Parathyroid adenoma (tissue), 2 donors: ENCODE data around the gene FAM3B.
"Not testable (repeated sequence)": the region's sequence is repeated elsewhere in the genome, so short reads cannot be mapped to it uniquely, and the experiment has no call there.

Experiments used
- H2AFZ ChIP-seq: fragments of 300-600 bp; sonication (generic); one replicate; pipeline ENCODE4 v1.7.0; 2017; ENCODE audit warnings: antibody characterized with exemption, mild to moderate bottlenecking
- H3K27ac ChIP-seq: fragments of 300-600 bp; sonication (generic); one replicate; pipeline ENCODE4 v1.7.0; 2017
- H3K27me3 ChIP-seq: fragments of 300-600 bp; sonication (generic); one replicate; pipeline ENCODE4 v1.7.0; 2017; ENCODE audit warnings: low read length; ENCODE audit not compliant: control insufficient read depth, insufficient read depth
- H3K36me3 ChIP-seq: fragments of 300-600 bp; sonication (generic); one replicate; pipeline ENCODE4 v1.7.0; 2017; ENCODE audit warnings: low read length; ENCODE audit not compliant: control insufficient read depth, insufficient read depth
- H3K4me1 ChIP-seq: fragments of 300-600 bp; sonication (generic); one replicate; pipeline ENCODE4 v1.7.0; 2017; ENCODE audit warnings: control low read depth
- H3K4me2 ChIP-seq: fragments of 300-600 bp; sonication (generic); one replicate; pipeline ENCODE4 v1.7.0; 2017; ENCODE audit warnings: low read length
- H3K4me3 ChIP-seq: fragments of 300-600 bp; sonication (generic); one replicate; pipeline ENCODE4 v1.7.0; 2017; ENCODE audit warnings: low read depth, low read length
- H3K79me2 ChIP-seq: fragments of 300-600 bp; sonication (generic); one replicate; pipeline ENCODE4 v1.7.0; 2017; ENCODE audit warnings: control low read depth
- H3K9ac ChIP-seq: fragments of 300-600 bp; sonication (generic); one replicate; pipeline ENCODE4 v1.7.0; 2017; ENCODE audit warnings: mild to moderate bottlenecking
- H3K9me3 ChIP-seq: fragments of 300-600 bp; sonication (generic); one replicate; pipeline ENCODE4 v1.7.0; 2017; ENCODE audit warnings: low read length; ENCODE audit not compliant: control insufficient read depth
- CTCF ChIP-seq: fragments of 300-600 bp; sonication (generic); IDR thresholded peaks from one replicate; pipeline ENCODE4 v1.7.0; 2017; ENCODE audit warnings: antibody characterized with exemption, mild to moderate bottlenecking
- donor health status: primary hyperparathyroidism.

Gene FAM3B

GRCh38 chr21:41304068-41304720 lies 12.4 kb upstream of the FAM3B start:
- Histone ChIP-seq H3K9ac (no peak overlapping the region), H3K9me3 (no peaks in the 10 kb centered on the region), H3K27ac (no peak overlapping the region), H3K4me1 (no peaks in the 10 kb centered on the region), H2AFZ (no peak overlapping the region), H3K36me3 (no peaks in the 10 kb centered on the region), H3K4me3 (no peak overlapping the region), H3K79me2 (no peaks in the 10 kb centered on the region), H3K27me3 (no peaks in the 10 kb centered on the region), H3K4me2 (no peak overlapping the region)
- no peak for TF ChIP-seq CTCF

- Histone ChIP-seq H3K9ac (no peak overlapping the region), H3K9me3 (no peaks in the 10 kb centered on the region), H3K4me1 (no peaks in the 10 kb centered on the region), H3K27me3 (no peaks in the 10 kb centered on the region), H3K4me3 (no peak overlapping the region), H3K27ac (no peak overlapping the region), H3K4me2 (no peak overlapping the region), H3K36me3 (no peaks in the 10 kb centered on the region), H2AFZ (no peak overlapping the region), H3K79me2 (no peaks in the 10 kb centered on the region)
- TF ChIP-seq CTCF: no peak
Observed at GRCh38 chr21:41307219-41307618, 9.4 kb upstream of the FAM3B start.

- not testable (repeated sequence) for H3K36me3 ChIP-seq, H3K79me2 ChIP-seq, H3K27ac ChIP-seq, H3K9ac ChIP-seq, H3K4me3 ChIP-seq, H3K4me2 ChIP-seq, H3K27me3 ChIP-seq, H3K9me3 ChIP-seq, H3K4me1 ChIP-seq, H2AFZ ChIP-seq
Observed at GRCh38 chr21:41313285-41314164, 3.1 kb upstream of the FAM3B start.

GRCh38 chr21:41315726-41316125 lies 875 bp upstream of the FAM3B start:
- H3K4me3 ChIP-seq: no peak overlapping the region
- H3K9me3 ChIP-seq: no peaks in the 10 kb centered on the region
- TF ChIP-seq CTCF: no peak
- no peaks in the 10 kb centered on the region for H3K36me3 ChIP-seq
- no peak overlapping the region for H3K9ac ChIP-seq
- no peaks in the 10 kb centered on the region for H3K4me1 ChIP-seq
- H2AFZ ChIP-seq: no peak overlapping the region
- H3K79me2 ChIP-seq: no peaks in the 10 kb centered on the region
- no peaks in the 10 kb centered on the region for H3K27me3 ChIP-seq
- no peak overlapping the region for H3K27ac ChIP-seq
- H3K4me2 ChIP-seq: no peak overlapping the region

- peak overlapping the region; percentile 72 for H2AFZ ChIP-seq
- no peak overlapping the region for H3K9ac ChIP-seq
- TF ChIP-seq CTCF: no peak
- no peak overlapping the region for H3K27ac ChIP-seq
- no peaks in the 10 kb centered on the region for H3K27me3 ChIP-seq
- H3K79me2 ChIP-seq: no peaks in the 10 kb centered on the region
- H3K36me3 ChIP-seq: no peaks in the 10 kb centered on the region
- H3K4me1 ChIP-seq: no peaks in the 10 kb centered on the region
- H3K4me2 ChIP-seq: peak overlapping the region; percentile 75
- no peaks in the 10 kb centered on the region for H3K9me3 ChIP-seq
- peak overlapping the region; percentile 31 for H3K4me3 ChIP-seq
Observed at GRCh38 chr21:41317063-41317392, 427 bp downstream of the FAM3B start.
